Esophagus squamous epithelium (tissue), 5 donors: ENCODE measurements around the gene SETBP1. TPM values are rescaled to one million over a fixed set of nuclear protein-coding genes. Genes with fewer than 3 reads are reported as not detected.
A peak's percentile ranks its signal among the peaks of the same experiment; 100 is the strongest.

Experiments used
- DNase-seq: peaks from one replicate; lab custom pipeline; 2025; lab: John Stamatoyannopoulos, UW
- H3K27ac ChIP-seq, 4 donors: fragments of 200-600 bp; sonication (generic); one replicate each; pipeline ENCODE4 v1.5.1; 2016 to 2019; ENCODE audit warnings: mild to moderate bottlenecking in 1 of 4
- H3K27me3 ChIP-seq, 4 donors: fragments of 200-600 bp; sonication (generic); 1 replicate in 3 of 4; 2 replicates in 1 of 4; pipeline versions ENCODE4 v1.5.1 to v1.6.0; 2017 to 2021; ENCODE audit warnings: antibody characterized with exemption in 1 of 4
- H3K36me3 ChIP-seq, 3 donors: fragments of 200-600 bp; sonication (generic); one replicate each; pipeline ENCODE4 v1.5.1; 2016 to 2019
- H3K4me1 ChIP-seq, 3 donors: fragments of 200-600 bp; sonication (generic); one replicate each; pipeline ENCODE4 v1.5.1; 2017 to 2019
- H3K4me3 ChIP-seq, 4 donors: fragments of 200-600 bp; sonication (generic); 1 replicate in 3 of 4; 2 replicates in 1 of 4; pipeline ENCODE4 v1.5.1; 2016 to 2019; ENCODE audit warnings: mild to moderate bottlenecking in 2 of 4, moderate library complexity in 1 of 4
- H3K9me3 ChIP-seq, 3 donors: fragments of 200-600 bp; sonication (generic); one replicate each; pipeline ENCODE4 v1.5.1; 2016 to 2019
- CTCF ChIP-seq, 6 experiments: fragments of 450-650 bp in 4 of 6; fragments of 200-600 bp in 2 of 6; sonication (generic) in 2 of 6; IDR thresholded peaks; one replicate each; pipeline ENCODE4 v1.5.1; 2016 to 2019; ENCODE audit warnings: antibody characterized with exemption in 6 of 6, mild to moderate bottlenecking in 4 of 6, moderate library complexity in 4 of 6
- POLR2A ChIP-seq, 4 donors: fragments of 450-650 bp; IDR thresholded peaks; one replicate each; pipeline ENCODE4 v1.6.1; 2017; ENCODE audit warnings: antibody characterized with exemption in 4 of 4, mild to moderate bottlenecking in 4 of 4, moderate library complexity in 3 of 4
- WGBS, 2 donors: methylation state at CpG; one replicate each; pipeline ENCODE4 v1.1.5; 2018; 5-methylcytosine and 5-hydroxymethylcytosine counted together
- intact Hi-C: fragments of 100-400 bp; cut with DNase I; formaldehyde crosslinking; loops from one replicate; pipeline ENCODE4 v1.15.0; 2022
- total RNA-seq, 4 donors: library from RNA; depleted of rRNA; stranded (reverse); fragments of >200 nt; gene quantifications; one replicate each; pipeline ENCODE4 v1.1.0, GENCODE V29; 2016
- donor health status: DM: yes; HTN: yes; CAD: no.

Gene SETBP1
- total RNA-seq, 4 donors from 2014 or later: 2.6 to 18.5 (median 6.4) TPM

- no peaks in the 10 kb centered on the region for H3K36me3 ChIP-seq
- peak overlapping the region in 3 of 4 donors; percentile 22 to 49 (median 22) for H3K4me3 ChIP-seq
- H3K9me3 ChIP-seq: no peaks in the 10 kb centered on the region
- H3K4me1 ChIP-seq: peaks cover 28 to 81% (median 39%) of the 10 kb centered on the region in 3 donors
- 11 to 38% methylated on average over 1 of the region's 1 CpG for whole genome bisulfite sequencing, 2 donors
- peak overlapping the region; percentile 52 to 84 (median 80) for H3K27ac ChIP-seq
- TF ChIP-seq CTCF (IDR thresholded peaks at IDR 0.05): no peak
- TF ChIP-seq POLR2A (IDR thresholded peaks at IDR 0.05): no peak
- no peak for DNase-seq
- H3K27me3 ChIP-seq: no peaks in the 10 kb centered on the region
- intact Hi-C loops: no loop called here
Observed at GRCh38 chr18:45015788-45016128, 335.1 kb downstream of the SETBP1 start.

GRCh38 chr18:45019469-45019868 is 338.8 kb downstream of the SETBP1 start:
- TF ChIP-seq CTCF (IDR thresholded peaks at IDR 0.05) (no peak), POLR2A (IDR thresholded peaks at IDR 0.05) (no peak)
- peaks cover 18 to 64% (median 28%) of the 10 kb centered on the region in 3 donors for H3K4me1 ChIP-seq
- no peak overlapping the region for H3K4me3 ChIP-seq
- no peaks in the 10 kb centered on the region for H3K9me3 ChIP-seq
- intact Hi-C loops: no loop called here
- peak overlapping the region; percentile 29 to 83 (median 62) for H3K27ac ChIP-seq
- no peaks in the 10 kb centered on the region for H3K27me3 ChIP-seq
- H3K36me3 ChIP-seq: no peaks in the 10 kb centered on the region
- DNase-seq: no peak
- 47 to 93% methylated on average over 1 of the region's 1 CpG for WGBS, 2 donors

GRCh38 chr18:45023519-45023918 is 342.8 kb downstream of the SETBP1 start:
- Histone ChIP-seq H3K9me3 (no peaks in the 10 kb centered on the region), H3K4me1 (peaks cover 0 to 26% (median 4%) of the 10 kb centered on the region in 3 donors), H3K4me3 (no peak overlapping the region), H3K27ac (no peak overlapping the region), H3K27me3 (no peaks in the 10 kb centered on the region), H3K36me3 (no peaks in the 10 kb centered on the region)
- no peak for DNase-seq
- 77 to 92% methylated on average over 5 of the region's 5 CpGs for WGBS, 2 donors
- TF ChIP-seq CTCF (IDR thresholded peaks at IDR 0.05) (no peak), POLR2A (IDR thresholded peaks at IDR 0.05) (no peak)
- intact Hi-C loops: no loop called here

DNA sequence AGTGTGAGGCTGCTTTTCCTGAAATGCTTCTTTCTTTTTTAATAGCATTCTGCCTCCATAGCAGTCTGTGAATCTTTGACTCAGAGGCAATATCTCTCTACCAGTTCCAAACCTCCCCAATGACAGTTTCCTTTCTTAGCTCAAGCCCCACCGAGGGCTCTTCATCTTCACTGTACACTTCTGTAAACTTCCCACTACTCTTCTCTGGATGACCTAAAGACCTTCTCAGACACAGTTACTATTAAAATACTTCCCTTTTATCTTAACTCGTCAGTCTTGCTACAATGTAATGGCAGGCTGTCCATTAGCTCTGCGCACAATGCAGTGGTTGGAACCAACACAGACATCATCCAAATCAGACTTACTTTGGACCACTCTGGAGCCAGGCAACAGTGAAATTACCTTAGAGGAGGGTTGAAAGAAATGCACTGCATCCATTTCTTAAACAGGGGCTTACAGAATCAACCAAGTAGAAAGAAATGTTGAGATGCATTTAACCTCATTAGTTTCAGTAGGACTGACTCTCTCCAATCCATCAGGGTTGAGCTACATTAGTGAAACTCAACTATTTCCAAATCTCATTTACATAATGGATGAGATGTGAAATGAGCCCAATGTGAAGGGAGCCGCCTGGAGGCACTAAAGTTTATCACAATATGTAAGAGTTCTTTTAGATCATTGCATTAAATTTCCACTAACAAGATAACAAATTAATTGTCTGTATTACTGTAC is 343.8 kb downstream of the SETBP1 start:
- Histone ChIP-seq H3K9me3 (no peaks in the 10 kb centered on the region), H3K27me3 (no peaks in the 10 kb centered on the region), H3K4me1 (peaks cover 0 to 16% (median 4%) of the 10 kb centered on the region in 3 donors), H3K27ac (no peak overlapping the region), H3K4me3 (no peak overlapping the region), H3K36me3 (no peaks in the 10 kb centered on the region)
- TF ChIP-seq CTCF (IDR thresholded peaks at IDR 0.05) (no peak), POLR2A (IDR thresholded peaks at IDR 0.05) (no peak)
- DNase-seq: no peak
- WGBS, 2 donors: 76 to 81% methylated on average over 4 of the region's 4 CpGs
- intact Hi-C loops: no loop called here

GRCh38 chr18:45025089-45025450 is 344.4 kb downstream of the SETBP1 start:
- no peak for DNase-seq
- Histone ChIP-seq H3K36me3 (no peaks in the 10 kb centered on the region), H3K4me3 (no peak overlapping the region), H3K27ac (no peak overlapping the region), H3K4me1 (peaks cover 0 to 11% (median 4%) of the 10 kb centered on the region in 3 donors), H3K9me3 (no peaks in the 10 kb centered on the region), H3K27me3 (no peaks in the 10 kb centered on the region)
- TF ChIP-seq CTCF (IDR thresholded peaks at IDR 0.05) (no peak), POLR2A (IDR thresholded peaks at IDR 0.05) (no peak)
- intact Hi-C loops: no loop called here
- WGBS, 2 donors: 82 to 91% methylated on average over 4 of the region's 4 CpGs
